ENCODE results near the gene NUP160. TPM values are rescaled to one million over a fixed set of nuclear protein-coding genes. Genes with fewer than 3 reads are reported as not detected.

Gene NUP160
- total and polyA plus RNA-seq, 2 of the 4 experiments (the other 2 are of a cell fraction), result 12.5 to 35.0 TPM

DNA sequence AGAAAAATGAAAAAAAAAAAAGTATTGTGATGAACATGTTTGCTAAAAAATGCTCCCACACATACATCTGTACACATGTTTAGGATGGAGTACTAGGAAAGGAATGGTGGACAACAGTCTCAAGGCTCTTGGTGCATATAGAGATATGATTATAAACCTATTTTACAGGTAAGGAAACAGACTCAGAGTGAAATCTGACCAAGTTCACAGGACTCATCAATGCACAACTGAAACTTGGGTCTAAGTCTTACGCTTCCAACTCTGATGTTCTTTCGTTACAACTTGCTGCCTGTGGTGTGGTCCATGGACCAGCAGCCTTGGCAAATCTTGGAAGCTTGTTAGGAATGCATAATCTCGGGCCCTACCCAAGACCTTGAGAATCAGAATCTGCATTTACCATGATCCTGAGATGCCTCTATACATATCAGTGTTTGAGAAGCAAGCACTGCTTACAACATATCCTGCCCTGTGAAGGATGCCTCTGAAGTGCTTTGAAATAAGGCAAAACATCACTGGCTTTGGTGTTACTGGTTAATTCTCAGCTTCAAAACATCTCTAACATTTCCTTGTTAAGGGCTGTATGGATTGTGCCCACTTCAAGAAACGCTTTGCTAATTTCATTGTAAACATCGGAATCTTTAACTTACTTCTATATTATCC, 39.9 kb upstream of the NUP160 start:
- in situ Hi-C loops (cut with MboI; ENCODE audit: low sequenced_read_pairs) (no loop called here), dilution Hi-C loops (cut with HindIII; ENCODE audit: low sequenced_read_pairs, unreplicated experiment) (no loop called here), intact Hi-C loops (cut with micrococcal nuclease) (no loop called here)
- 86% methylated on average over 1 of the region's 5 CpGs; no CpG with 5 or more reads in 1 of the 2 experiments for WGBS, 2 experiments (ENCODE audit: extremely low coverage in 2 of 2, insufficient read length in 1 of 2)
- Histone ChIP-seq H2BK20ac (ENCODE audit: low read depth, low read length) (no peak overlapping the region), H3K27ac (ENCODE audit: insufficient read depth, low read length) (no peak overlapping the region), H2AK5ac (ENCODE audit: low read depth, low read length) (no peak overlapping the region), H4K20me1 (ENCODE audit: insufficient read depth, low read length) (no peaks in the 10 kb centered on the region), H3K56ac (ENCODE audit: extremely low read depth, insufficient read depth, low read length) (no peak overlapping the region), H4K8ac (ENCODE audit: low read depth in 2 of 2, low read length in 2 of 2) (no peak overlapping the region), H4K91ac (ENCODE audit: insufficient read depth, low read depth, low read length) (no peak overlapping the region), H3K4me2 (ENCODE audit: low read depth, low read length) (no peak overlapping the region), H4K5ac (ENCODE audit: low read depth, low read length) (no peak overlapping the region), H3K9ac (ENCODE audit: low read depth, low read length) (no peak overlapping the region), H3K4me1 (ENCODE audit: control insufficient read depth, insufficient read depth, low read length) (peaks cover 2% of the 10 kb centered on the region), H2BK5ac (ENCODE audit: low read depth, low read length, poor library complexity, severe bottlenecking) (no peak overlapping the region), H3K9me3 (ENCODE audit: control insufficient read depth, insufficient read depth, low read length) (no peaks in the 10 kb centered on the region), H3K4ac (ENCODE audit: low read depth, low read length) (no peak overlapping the region), H3K18ac (ENCODE audit: low read depth, low read length) (no peak overlapping the region), H3K23ac (ENCODE audit: low read depth, low read length) (no peak overlapping the region), H3K79me1 (ENCODE audit: low read depth in 1 of 2, low read length in 2 of 2) (no peaks in the 10 kb centered on the region), H2AK9ac (replicated peaks; ENCODE audit: low read depth, low read length, poor library complexity) (no peak overlapping the region), H2BK15ac (ENCODE audit: low read depth, low read length) (no peak overlapping the region), H2BK120ac (ENCODE audit: low read depth, low read length) (no peak overlapping the region), H2AFZ (replicated peaks; ENCODE audit: low read length, poor library complexity) (no peak overlapping the region), H3K36me3 (ENCODE audit: control insufficient read depth, insufficient read depth, low read length) (no peaks in the 10 kb centered on the region), H3K9me1 (ENCODE audit: insufficient read depth, low read length) (0 out of 2 replicates have a peak, but pooled peaks cover 3% of the 10 kb centered on the region), H3K4me3 (ENCODE audit: insufficient read depth, low read depth, low read length) (no peak overlapping the region), H3K27me3 (ENCODE audit: control insufficient read depth, insufficient read depth, low read length) (no peaks in the 10 kb centered on the region), H3K14ac (replicated peaks; ENCODE audit: low read depth, low read length) (no peak overlapping the region)
- TF ChIP-seq SMC3 (IDR thresholded peaks at IDR 0.05; ENCODE audit: low read depth, low read length) (no peak), MXI1 (IDR thresholded peaks at IDR 0.05; ENCODE audit: borderline replicate concordance, low read depth, low read length) (no peak), MAZ (IDR thresholded peaks at IDR 0.05; ENCODE audit: borderline replicate concordance, low read depth, low read length) (no peak), RCOR1 (IDR thresholded peaks at IDR 0.05; ENCODE audit: insufficient replicate concordance, low read length) (no peak), NFE2L2 (IDR thresholded peaks at IDR 0.05; ENCODE audit: low read depth, low read length) (no peak), POLR2A (IDR thresholded peaks at IDR 0.05; ENCODE audit: low read depth, low read length) (no peak), BHLHE40 (IDR thresholded peaks at IDR 0.05; ENCODE audit: low read depth, low read length) (no peak), RFX5 (IDR thresholded peaks at IDR 0.05; ENCODE audit: low read depth, low read length) (no peak), FOS (IDR thresholded peaks at IDR 0.05; ENCODE audit: low read depth, low read length) (no peak), RAD21 (IDR thresholded peaks at IDR 0.05; ENCODE audit: low read length) (no peak), MAFK (IDR thresholded peaks at IDR 0.05; ENCODE audit: low read depth, low read length) (no peak), CEBPB (IDR thresholded peaks at IDR 0.05; ENCODE audit: low read depth, low read length) (no peak), CHD1 (IDR thresholded peaks at IDR 0.05; ENCODE audit: low read depth, low read length) (no peak)
- TF ChIP-seq, protein P1, sequence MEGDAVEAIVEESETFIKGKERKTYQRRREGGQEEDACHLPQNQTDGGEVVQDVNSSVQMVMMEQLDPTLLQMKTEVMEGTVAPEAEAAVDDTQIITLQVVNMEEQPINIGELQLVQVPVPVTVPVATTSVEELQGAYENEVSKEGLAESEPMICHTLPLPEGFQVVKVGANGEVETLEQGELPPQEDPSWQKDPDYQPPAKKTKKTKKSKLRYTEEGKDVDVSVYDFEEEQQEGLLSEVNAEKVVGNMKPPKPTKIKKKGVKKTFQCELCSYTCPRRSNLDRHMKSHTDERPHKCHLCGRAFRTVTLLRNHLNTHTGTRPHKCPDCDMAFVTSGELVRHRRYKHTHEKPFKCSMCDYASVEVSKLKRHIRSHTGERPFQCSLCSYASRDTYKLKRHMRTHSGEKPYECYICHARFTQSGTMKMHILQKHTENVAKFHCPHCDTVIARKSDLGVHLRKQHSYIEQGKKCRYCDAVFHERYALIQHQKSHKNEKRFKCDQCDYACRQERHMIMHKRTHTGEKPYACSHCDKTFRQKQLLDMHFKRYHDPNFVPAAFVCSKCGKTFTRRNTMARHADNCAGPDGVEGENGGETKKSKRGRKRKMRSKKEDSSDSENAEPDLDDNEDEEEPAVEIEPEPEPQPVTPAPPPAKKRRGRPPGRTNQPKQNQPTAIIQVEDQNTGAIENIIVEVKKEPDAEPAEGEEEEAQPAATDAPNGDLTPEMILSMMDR (conservative IDR thresholded peaks at IDR 0.05; ENCODE audit: low read depth, low read length), result no peak
- TF ChIP-seq, protein P2, sequence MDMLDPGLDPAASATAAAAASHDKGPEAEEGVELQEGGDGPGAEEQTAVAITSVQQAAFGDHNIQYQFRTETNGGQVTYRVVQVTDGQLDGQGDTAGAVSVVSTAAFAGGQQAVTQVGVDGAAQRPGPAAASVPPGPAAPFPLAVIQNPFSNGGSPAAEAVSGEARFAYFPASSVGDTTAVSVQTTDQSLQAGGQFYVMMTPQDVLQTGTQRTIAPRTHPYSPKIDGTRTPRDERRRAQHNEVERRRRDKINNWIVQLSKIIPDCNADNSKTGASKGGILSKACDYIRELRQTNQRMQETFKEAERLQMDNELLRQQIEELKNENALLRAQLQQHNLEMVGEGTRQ (IDR thresholded peaks at IDR 0.05; ENCODE audit: low read depth, low read length), result no peak
- no peak for ATAC-seq (ENCODE audit: low read depth)
- no peak for DNase-seq
- POLR2A ChIA-PET (ENCODE audit: unreplicated experiment), result no interaction called here
- no TSS peak for BruUV-seq (replicated peaks)
- CTCF ChIA-PET, result no interaction called here
